ENCODE measurements around the gene BHLHA15. TPM values are rescaled to one million over a fixed set of nuclear protein-coding genes. Genes with fewer than 3 reads are reported as not detected.

The BHLHA15 gene
- total RNA-seq, 1 donor from 2014 or later: not detected

DNA sequence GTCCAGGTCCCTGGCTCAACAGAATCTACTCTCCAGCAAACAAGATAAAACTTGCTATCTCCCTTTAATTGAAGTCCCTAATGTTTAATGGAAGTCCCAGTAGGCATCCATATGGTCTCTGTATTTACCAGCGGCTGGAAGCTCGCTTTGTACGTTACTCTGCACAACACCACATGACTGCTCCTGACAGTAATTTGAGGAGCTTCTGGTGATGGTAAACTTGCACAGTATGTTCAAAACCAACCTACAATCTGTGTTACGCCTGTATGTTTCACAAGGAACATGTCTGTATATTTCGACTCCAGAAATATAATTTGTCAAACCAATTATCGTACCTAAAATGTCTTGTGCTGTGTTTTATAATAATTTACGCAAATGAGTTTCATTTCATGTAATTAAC is 45.2 kb downstream of the BHLHA15 start:
- Mint-ChIP-seq H3K9me3 (no peaks in the 10 kb centered on the region), H3K4me1 (peaks cover 14% of the 10 kb centered on the region), H3K27me3 (ENCODE audit: low read depth) (no peaks in the 10 kb centered on the region), H3K27ac (no peak overlapping the region), H3K36me3 (peaks cover 9% of the 10 kb centered on the region), H3K4me3 (no peak overlapping the region)
- TF ChIP-seq, protein P1, sequence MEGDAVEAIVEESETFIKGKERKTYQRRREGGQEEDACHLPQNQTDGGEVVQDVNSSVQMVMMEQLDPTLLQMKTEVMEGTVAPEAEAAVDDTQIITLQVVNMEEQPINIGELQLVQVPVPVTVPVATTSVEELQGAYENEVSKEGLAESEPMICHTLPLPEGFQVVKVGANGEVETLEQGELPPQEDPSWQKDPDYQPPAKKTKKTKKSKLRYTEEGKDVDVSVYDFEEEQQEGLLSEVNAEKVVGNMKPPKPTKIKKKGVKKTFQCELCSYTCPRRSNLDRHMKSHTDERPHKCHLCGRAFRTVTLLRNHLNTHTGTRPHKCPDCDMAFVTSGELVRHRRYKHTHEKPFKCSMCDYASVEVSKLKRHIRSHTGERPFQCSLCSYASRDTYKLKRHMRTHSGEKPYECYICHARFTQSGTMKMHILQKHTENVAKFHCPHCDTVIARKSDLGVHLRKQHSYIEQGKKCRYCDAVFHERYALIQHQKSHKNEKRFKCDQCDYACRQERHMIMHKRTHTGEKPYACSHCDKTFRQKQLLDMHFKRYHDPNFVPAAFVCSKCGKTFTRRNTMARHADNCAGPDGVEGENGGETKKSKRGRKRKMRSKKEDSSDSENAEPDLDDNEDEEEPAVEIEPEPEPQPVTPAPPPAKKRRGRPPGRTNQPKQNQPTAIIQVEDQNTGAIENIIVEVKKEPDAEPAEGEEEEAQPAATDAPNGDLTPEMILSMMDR (IDR thresholded peaks at IDR 0.05; ENCODE audit: unreplicated experiment): no peak
- no peak for DNase-seq (ENCODE audit: low spot score in 2 of 2, unreplicated experiment in 2 of 2)

DNA sequence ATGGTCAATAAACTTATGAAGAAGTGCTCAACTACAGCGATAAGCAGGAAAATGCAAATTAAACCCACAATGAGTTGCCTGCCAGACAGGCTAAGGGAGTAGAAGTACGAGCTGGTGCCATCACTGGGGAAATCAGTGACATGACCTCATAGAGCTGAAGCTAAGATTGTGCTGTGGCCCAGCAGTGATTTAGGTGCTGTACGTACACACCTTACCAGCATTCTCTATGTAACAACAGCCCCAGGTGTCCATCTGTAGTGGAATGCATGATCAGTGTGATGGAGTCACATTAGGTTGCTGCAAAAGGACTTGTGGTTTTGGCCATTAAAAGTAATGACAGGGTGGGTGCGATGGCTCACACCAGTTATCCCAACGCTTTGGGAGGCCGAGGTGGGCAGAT is 46.5 kb downstream of the BHLHA15 start:
- Mint-ChIP-seq H3K27ac (no peak overlapping the region), H3K4me3 (no peak overlapping the region), H3K36me3 (peaks cover 14% of the 10 kb centered on the region), H3K9me3 (no peaks in the 10 kb centered on the region), H3K27me3 (ENCODE audit: low read depth) (no peaks in the 10 kb centered on the region), H3K4me1 (peaks cover 5% of the 10 kb centered on the region)
- TF ChIP-seq, protein P1 (IDR thresholded peaks at IDR 0.05; ENCODE audit: unreplicated experiment): no peak
- no peak for DNase-seq (ENCODE audit: low spot score in 2 of 2, unreplicated experiment in 2 of 2)

Other genes starting within 250 kb of the BHLHA15 start
- not detected in 3 replicates for gene OCM2, start 221.2 kb upstream of the BHLHA15 start, total RNA-seq
- gene LMTK2, start 104.6 kb upstream of the BHLHA15 start, total RNA-seq: 22.0 to 23.1 TPM (median 23.0 TPM) in 3 replicates
- gene TECPR1, start 40.8 kb downstream of the BHLHA15 start, total RNA-seq: 35.7 to 38.0 TPM (median 37.0 TPM) in 3 replicates
- gene BRI3, start 70.2 kb downstream of the BHLHA15 start, total RNA-seq: 112 to 115 TPM (median 113 TPM) in 3 replicates
- 27.2 to 31.0 TPM (median 30.0 TPM) in 3 replicates for gene BAIAP2L1, start 189.7 kb downstream of the BHLHA15 start, total RNA-seq